Gastrocnemius medialis (tissue), 4 donors: ENCODE measurements around the gene CDK9. TPM values are rescaled to one million over a fixed set of nuclear protein-coding genes. Genes with fewer than 3 reads are reported as not detected.
A peak's percentile ranks its signal among the peaks of the same experiment; 100 is the strongest.

Experiments
- ATAC-seq, 2 donors: fragments of 150-250 bp; one replicate each; pipeline ENCODE4 v1.9.1; 2016
- DNase-seq, 2 donors: peaks; one replicate each; pipeline ENCODE4 v3.0.0-alpha.2; 2019
- H3K27ac ChIP-seq, 4 donors: fragments of 200-600 bp; sonication (generic); 1 replicate in 1 of 4; 2 replicates in 3 of 4; pipeline ENCODE4 v1.5.1; 2016 to 2018; ENCODE audit warnings: mild to moderate bottlenecking in 2 of 4, moderate library complexity in 1 of 4
- H3K27me3 ChIP-seq, 3 donors: fragments of 200-600 bp; sonication (generic) in 2 of 3; 1 replicate in 1 of 3; 2 replicates in 2 of 3; pipeline versions ENCODE4 v1.5.1 to v1.6.0; 2016 to 2019; ENCODE audit warnings: mild to moderate bottlenecking in 1 of 3, moderate library complexity in 1 of 3
- H3K36me3 ChIP-seq, 2 donors: fragments of 200-600 bp; sonication (generic) in 1 of 2; one replicate each; pipeline ENCODE4 v1.5.1; 2017 to 2018
- H3K4me1 ChIP-seq, 2 donors: fragments of 200-600 bp; sonication (generic) in 1 of 2; one replicate each; pipeline ENCODE4 v1.5.1; 2016 to 2017; ENCODE audit warnings: mild to moderate bottlenecking in 2 of 2
- H3K4me3 ChIP-seq, 4 donors: fragments of 200-600 bp; sonication (generic) in 3 of 4; 1 replicate in 1 of 4; 2 replicates in 3 of 4; pipeline ENCODE4 v1.5.1; 2016 to 2019; ENCODE audit warnings: mild to moderate bottlenecking in 2 of 4
- H3K9me3 ChIP-seq, 3 donors: fragments of 200-600 bp; sonication (generic) in 2 of 3; 1 replicate in 1 of 3; 2 replicates in 2 of 3; pipeline ENCODE4 v1.5.1; 2016 to 2019
- POLR2A ChIP-seq, 2 donors: fragments of 450-650 bp; IDR thresholded peaks; one replicate each; pipeline ENCODE4 v1.6.1; 2017; ENCODE audit warnings: antibody characterized with exemption in 2 of 2, mild to moderate bottlenecking in 2 of 2, moderate library complexity in 2 of 2
- in situ Hi-C, 4 donors: fragments of 200-750 bp; cut with MboI; loops; one replicate each; pipeline versions ENCODE4 v1.15.0 to v1.8.0; 2017; ENCODE audit warnings: low sequenced_read_pairs in 4 of 4
- intact Hi-C: fragments of 100-400 bp; cut with DNase I; formaldehyde crosslinking; loops from one replicate; pipeline ENCODE4 v1.15.1; 2023; ENCODE audit warnings: low total_unique reads
- total RNA-seq, 4 donors: library from RNA; depleted of rRNA; stranded (reverse); fragments of >200 nt; gene quantifications; one replicate each; pipeline versions ENCODE4 v1.1.0 to v1.2.3, GENCODE V29; 2016
- TF ChIP-seq, protein P1 (sequence below), 5 experiments: fragments of 450-650 bp in 3 of 5; fragments of 200-600 bp in 2 of 5; sonication (generic) in 2 of 5; IDR thresholded peaks in 4 of 5; conservative IDR thresholded peaks in 1 of 5; 1 replicate in 4 of 5; 2 replicates in 1 of 5; pipeline ENCODE4 v1.5.1; 2016 to 2019; ENCODE audit warnings: antibody characterized with exemption in 5 of 5, mild to moderate bottlenecking in 3 of 5, moderate library complexity in 3 of 5

CDK9 gene
- total RNA-seq, 4 donors from 2014 or later = 50.3 to 71.2 (median 51.2) TPM

DNA sequence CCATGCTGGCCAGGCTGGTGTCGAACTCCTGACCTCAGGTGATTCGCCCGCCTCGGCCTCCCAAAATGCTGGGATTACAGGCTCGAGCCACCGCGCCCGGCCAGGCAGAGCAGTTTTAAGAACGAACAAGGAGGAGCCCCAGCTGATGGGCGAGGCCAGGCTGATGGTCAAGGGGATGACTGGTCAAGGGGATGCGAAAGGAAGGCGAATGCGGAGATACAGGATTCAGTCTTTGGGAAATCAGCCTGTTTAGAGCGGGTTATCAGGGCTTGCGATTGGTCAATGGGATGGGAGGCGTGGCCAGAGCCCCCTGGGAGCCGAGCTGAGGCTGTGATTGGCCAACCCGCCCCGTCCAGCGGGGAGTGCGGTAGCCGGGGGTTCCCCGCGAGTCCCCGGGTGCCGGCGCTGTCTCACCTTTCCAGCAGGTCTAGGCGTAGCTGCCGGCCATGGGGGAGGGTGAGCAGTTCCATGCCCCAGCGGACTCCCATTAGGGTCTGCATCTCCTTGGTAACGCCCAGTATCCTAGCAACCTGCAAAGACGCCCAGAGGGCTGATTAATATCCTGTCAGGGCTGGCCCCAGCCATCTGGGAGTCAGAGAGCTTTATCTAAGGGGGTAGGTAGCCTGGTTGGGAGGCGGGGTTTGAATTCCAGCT is 43.3 kb upstream of the CDK9 start:
- DNase-seq (peak; percentile 35 to 64), ATAC-seq (peak; percentile 8 to 13)
- no peaks in the 10 kb centered on the region for H3K27me3 ChIP-seq
- in situ Hi-C loops (no loop called here), intact Hi-C loops (no loop called here)
- no peaks in the 10 kb centered on the region for H3K36me3 ChIP-seq
- no peaks in the 10 kb centered on the region for H3K9me3 ChIP-seq
- peak overlapping the region; percentile 13 to 90 (median 87) for H3K27ac ChIP-seq
- peaks cover 11 to 18% of the 10 kb centered on the region in 2 donors for H3K4me1 ChIP-seq
- peak overlapping the region in 2 of 4 donors; percentile 10 to 26 for H3K4me3 ChIP-seq
- TF ChIP-seq, protein P1, sequence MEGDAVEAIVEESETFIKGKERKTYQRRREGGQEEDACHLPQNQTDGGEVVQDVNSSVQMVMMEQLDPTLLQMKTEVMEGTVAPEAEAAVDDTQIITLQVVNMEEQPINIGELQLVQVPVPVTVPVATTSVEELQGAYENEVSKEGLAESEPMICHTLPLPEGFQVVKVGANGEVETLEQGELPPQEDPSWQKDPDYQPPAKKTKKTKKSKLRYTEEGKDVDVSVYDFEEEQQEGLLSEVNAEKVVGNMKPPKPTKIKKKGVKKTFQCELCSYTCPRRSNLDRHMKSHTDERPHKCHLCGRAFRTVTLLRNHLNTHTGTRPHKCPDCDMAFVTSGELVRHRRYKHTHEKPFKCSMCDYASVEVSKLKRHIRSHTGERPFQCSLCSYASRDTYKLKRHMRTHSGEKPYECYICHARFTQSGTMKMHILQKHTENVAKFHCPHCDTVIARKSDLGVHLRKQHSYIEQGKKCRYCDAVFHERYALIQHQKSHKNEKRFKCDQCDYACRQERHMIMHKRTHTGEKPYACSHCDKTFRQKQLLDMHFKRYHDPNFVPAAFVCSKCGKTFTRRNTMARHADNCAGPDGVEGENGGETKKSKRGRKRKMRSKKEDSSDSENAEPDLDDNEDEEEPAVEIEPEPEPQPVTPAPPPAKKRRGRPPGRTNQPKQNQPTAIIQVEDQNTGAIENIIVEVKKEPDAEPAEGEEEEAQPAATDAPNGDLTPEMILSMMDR (IDR thresholded peaks at IDR 0.05 in 4 of 5, conservative IDR thresholded peaks at IDR 0.05 in 1 of 5) = no peak
- TF ChIP-seq POLR2A (IDR thresholded peaks at IDR 0.05) = peak in 1 of 2 donors; percentile 11

GRCh38 chr9:127744398-127745110 is 41.3 kb upstream of the CDK9 start:
- no peak overlapping the region for H3K27ac ChIP-seq
- intact Hi-C loops (no loop called here), in situ Hi-C loops (no loop called here)
- DNase-seq = no peak
- no peak for TF ChIP-seq POLR2A (IDR thresholded peaks at IDR 0.05)
- TF ChIP-seq, protein P1 (IDR thresholded peaks at IDR 0.05 in 4 of 5, conservative IDR thresholded peaks at IDR 0.05 in 1 of 5) = no peak
- no peak overlapping the region for H3K4me3 ChIP-seq
- no peaks in the 10 kb centered on the region for H3K36me3 ChIP-seq
- no peaks in the 10 kb centered on the region for H3K9me3 ChIP-seq
- H3K27me3 ChIP-seq = no peaks in the 10 kb centered on the region
- peaks cover 11 to 18% of the 10 kb centered on the region in 2 donors for H3K4me1 ChIP-seq
- ATAC-seq = no peak

DNA sequence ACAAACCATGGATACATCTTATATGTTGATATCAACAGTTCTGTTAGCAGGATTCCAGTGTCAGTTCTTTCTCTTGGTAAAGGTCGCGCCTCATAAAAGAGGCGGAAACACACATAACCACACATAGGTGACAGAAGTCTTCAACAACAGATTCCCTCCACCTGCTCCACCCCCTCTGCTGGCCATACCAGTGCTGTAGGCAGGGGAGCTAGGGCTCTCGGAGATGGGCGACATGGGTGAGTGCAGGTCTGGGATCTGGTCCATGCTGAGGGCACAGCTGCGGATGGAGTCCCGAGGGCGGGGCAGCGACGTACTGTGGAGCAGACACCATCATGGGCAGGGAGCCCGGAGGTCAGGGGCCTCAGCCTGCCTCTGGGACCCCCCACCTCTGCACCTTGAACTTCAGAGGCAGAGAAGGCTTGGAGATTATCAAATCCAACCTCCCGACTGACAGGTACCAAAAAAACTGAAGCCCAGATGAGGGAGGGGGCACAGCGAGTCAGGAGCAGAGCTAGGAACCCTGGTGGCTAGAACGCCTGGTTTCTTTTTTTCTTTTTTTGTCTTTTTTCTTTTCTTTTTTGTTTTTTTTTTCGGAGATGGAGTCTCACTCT is 38.8 kb upstream of the CDK9 start:
- Histone ChIP-seq H3K4me1 (no peaks in the 10 kb centered on the region), H3K4me3 (no peak overlapping the region), H3K9me3 (no peaks in the 10 kb centered on the region), H3K27me3 (no peaks in the 10 kb centered on the region), H3K36me3 (no peaks in the 10 kb centered on the region), H3K27ac (no peak overlapping the region)
- intact Hi-C loops = no loop called here
- in situ Hi-C loops = no loop called here
- no peak for ATAC-seq
- TF ChIP-seq, protein P1 (IDR thresholded peaks at IDR 0.05 in 4 of 5, conservative IDR thresholded peaks at IDR 0.05 in 1 of 5) = no peak
- TF ChIP-seq POLR2A (IDR thresholded peaks at IDR 0.05) = no peak
- DNase-seq = no peak

DNA sequence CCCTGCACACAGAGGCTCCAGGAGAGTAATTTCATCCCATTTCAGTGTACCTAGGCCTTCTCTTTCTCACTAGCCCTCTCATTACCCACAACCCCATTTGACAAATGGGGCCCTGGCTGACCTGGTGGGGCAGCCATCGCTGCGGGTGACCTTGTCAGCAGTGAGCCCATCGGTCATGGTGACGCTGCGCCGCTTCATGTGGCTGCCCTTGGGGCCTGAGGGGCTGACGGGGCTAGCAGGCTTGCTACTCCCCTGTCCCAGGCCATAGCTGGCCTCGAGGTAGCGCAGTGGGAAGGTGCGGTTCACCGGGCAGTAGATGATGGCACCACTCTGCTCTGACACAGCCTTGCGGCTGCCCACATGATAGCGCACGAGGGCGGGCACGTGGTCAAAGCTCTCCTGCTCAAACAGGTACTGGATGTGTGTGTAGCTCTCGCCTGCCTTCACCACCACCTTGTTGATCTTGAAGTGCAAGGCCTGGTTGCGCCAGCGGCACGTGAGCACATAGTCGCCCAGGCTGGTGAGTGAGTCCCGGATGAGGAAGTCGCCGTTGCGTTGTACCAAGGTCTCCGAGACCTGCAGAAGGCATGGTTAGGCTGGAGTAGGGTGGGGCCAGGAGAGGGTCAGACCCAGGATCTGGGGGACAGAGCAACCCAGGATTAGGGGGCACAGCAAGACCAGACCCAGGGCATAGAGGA is 36.6 kb upstream of the CDK9 start:
- no peaks in the 10 kb centered on the region for H3K9me3 ChIP-seq
- DNase-seq (no peak), ATAC-seq (peak in 1 of 2 donors; percentile 14)
- peaks cover 7 to 15% (median 7%) of the 10 kb centered on the region in 3 donors for H3K27me3 ChIP-seq
- H3K4me1 ChIP-seq = peaks cover 0 to 2% of the 10 kb centered on the region in 2 donors
- H3K27ac ChIP-seq = no peak overlapping the region
- no peaks in the 10 kb centered on the region for H3K36me3 ChIP-seq
- H3K4me3 ChIP-seq = no peak overlapping the region
- intact Hi-C loops (no loop called here), in situ Hi-C loops (no loop called here)
- TF ChIP-seq, protein P1 (IDR thresholded peaks at IDR 0.05 in 4 of 5, conservative IDR thresholded peaks at IDR 0.05 in 1 of 5) = no peak
- no peak for TF ChIP-seq POLR2A (IDR thresholded peaks at IDR 0.05)
